GM19455 (cell line): ENCODE data around the gene ANKRD40.
A peak's percentile ranks its signal among the peaks of the same experiment; 100 is the strongest.
"Not testable (repeated sequence)": the region's sequence is repeated elsewhere in the genome, so short reads cannot be mapped to it uniquely, and the experiment has no call there.

Experiments used
- ATAC-seq: cut with Tn5 transposase; IDR thresholded peaks from one replicate; pipeline ENCODE4 v1.9.1; 2021; ENCODE audit not compliant: unreplicated experiment

Gene ANKRD40

GRCh38 chr17:50707289-50708049, at the start of gene ANKRD40:
Gene ANKRD40 (minus strand): TSS chr17:50707914. CDS start chr17:50707654, 260 bp downstream.
- ATAC-seq: peak; percentile 63

- ATAC-seq: no peak
These were observed 46.8 kb upstream of the ANKRD40 start for GRCh38 chr17:50754521-50754920.

GRCh38 chr17:50749245-50749644, 41.5 kb upstream of the ANKRD40 start:
- no peak for ATAC-seq

- ATAC-seq: no peak
These were observed 37.9 kb upstream of the ANKRD40 start for GRCh38 chr17:50745631-50746030.

- ATAC-seq: no peak
These were observed 31.4 kb upstream of the ANKRD40 start for GRCh38 chr17:50739098-50739497.

GRCh38 chr17:50737118-50737698, 29.5 kb upstream of the ANKRD40 start:
- no peak for ATAC-seq

- no peak for ATAC-seq
These were observed 27.6 kb upstream of the ANKRD40 start for GRCh38 chr17:50735287-50735686.

- no peak for ATAC-seq
These were observed 24.1 kb upstream of the ANKRD40 start for GRCh38 chr17:50731575-50732460.

- no peak for ATAC-seq
These were observed 21.4 kb upstream of the ANKRD40 start for GRCh38 chr17:50728881-50729765.

- no peak for ATAC-seq
These were observed 20.4 kb upstream of the ANKRD40 start for GRCh38 chr17:50728112-50728429.

GRCh38 chr17:50725769-50726655, 18.3 kb upstream of the ANKRD40 start:
- no peak for ATAC-seq

- ATAC-seq: not testable (repeated sequence)
These were observed 16.9 kb upstream of the ANKRD40 start for GRCh38 chr17:50724622-50725021.

GRCh38 chr17:50722746-50723145, 15.0 kb upstream of the ANKRD40 start:
- no peak for ATAC-seq

- ATAC-seq: no peak
These were observed 13.7 kb upstream of the ANKRD40 start for GRCh38 chr17:50721194-50722010.

- ATAC-seq: no peak
These were observed 12.4 kb upstream of the ANKRD40 start for GRCh38 chr17:50719924-50720794.

- ATAC-seq: peak; percentile 91
These were observed 11.6 kb upstream of the ANKRD40 start, which contains the start of gene LUC7L3 for GRCh38 chr17:50719144-50719923. Gene LUC7L3 (plus strand): TSS chr17:50719603. CDS start chr17:50719733, 130 bp downstream.

GRCh38 chr17:50715471-50715870, 7.8 kb upstream of the ANKRD40 start:
- no peak for ATAC-seq
